SK-N-SH (cell line): ENCODE measurements around the gene CBS.
"Not testable (repeated sequence)": the region's sequence is repeated elsewhere in the genome, so short reads cannot be mapped to it uniquely, and the experiment has no call there.

Experiments used
- CTCF ChIP-seq: fragments of 200-600 bp; sonication (generic); IDR thresholded peaks from 2 replicates; pipeline ENCODE4 v1.6.1; 2017; ENCODE audit warnings: antibody characterized with exemption, mild to moderate bottlenecking, moderate library complexity
- FOXM1 ChIP-seq: IDR thresholded peaks from 2 replicates; pipeline ENCODE4 v1.4.0; 2012; ENCODE audit warnings: low read depth, mild to moderate bottlenecking
- GATA2 ChIP-seq: sonication (generic); formaldehyde crosslinking; IDR thresholded peaks from 2 replicates; pipeline ENCODE4 v1.5.0; 2020; ENCODE audit warnings: mild to moderate bottlenecking, missing genetic modification reagents
- JUND ChIP-seq: IDR thresholded peaks from 2 replicates; pipeline ENCODE4 v1.4.0; 2012
- MAX ChIP-seq: IDR thresholded peaks from 2 replicates; pipeline ENCODE4 v1.4.0; 2012; ENCODE audit warnings: low read depth
- POLR2AphosphoS5 ChIP-seq: IDR thresholded peaks from 2 replicates; pipeline ENCODE4 v1.6.1; 2012; ENCODE audit warnings: low read depth, low read length
- RCOR1 ChIP-seq: fragments of 150-350 bp; IDR thresholded peaks from 2 replicates; pipeline ENCODE4 v1.6.1; 2017; ENCODE audit warnings: antibody characterized with exemption, low read length
- REST ChIP-seq: IDR thresholded peaks from 2 replicates; pipeline ENCODE4 v1.6.1; 2012; ENCODE audit warnings: mild to moderate bottlenecking, low read depth, low read length, moderate library complexity
- RFX5 ChIP-seq: IDR thresholded peaks from 2 replicates; pipeline ENCODE4 v1.6.1; 2012; ENCODE audit warnings: mild to moderate bottlenecking, improper control_type of control experiment, low read length
- SMC3 ChIP-seq: IDR thresholded peaks from 2 replicates; pipeline ENCODE4 v1.6.1; 2012; ENCODE audit warnings: low read depth, low read length, improper control_type of control experiment
- TAF1 ChIP-seq: IDR thresholded peaks from 2 replicates; pipeline ENCODE4 v1.6.1; 2012; ENCODE audit warnings: low read depth, mild to moderate bottlenecking, low read length, moderate library complexity, borderline replicate concordance
- TCF12 ChIP-seq: IDR thresholded peaks from 2 replicates; pipeline ENCODE4 v1.4.0; 2012
- USF1 ChIP-seq: IDR thresholded peaks from 2 replicates; pipeline ENCODE4 v1.4.0; 2012; ENCODE audit warnings: low read depth, borderline replicate concordance

GRCh38 chr21:43045876-43046821 lies 29.5 kb downstream of the CBS start:
- TF ChIP-seq CTCF; USF1; TAF1; JUND; SMC3; RFX5; REST; FOXM1; GATA2 (CRISPR knock-in tag); MAX; RCOR1; TCF12; POLR2AphosphoS5: not testable (repeated sequence)
